Effector memory CD4-positive, alpha-beta T cell (primary cell): Measurements from ENCODE around the gene PAK1.

ENCODE experiments used
- DNase-seq, 3 donors: peaks; one replicate each; pipeline ENCODE4 v3.0.0-alpha.2; 2020
- H3K27ac ChIP-seq: 2 replicates; pipeline ENCODE4 v1.7.0; 2013; ENCODE audit warnings: mild to moderate bottlenecking, low read length, moderate library complexity; ENCODE audit not compliant: insufficient read depth, poor library complexity, severe bottlenecking
- H3K27me3 ChIP-seq: replicated peaks from 2 replicates; pipeline ENCODE4 v1.7.0; 2013; ENCODE audit warnings: mild to moderate bottlenecking, low read length; ENCODE audit not compliant: insufficient read depth, control insufficient read depth, poor library complexity, severe bottlenecking
- H3K36me3 ChIP-seq: 2 replicates; pipeline ENCODE4 v1.7.0; 2013; ENCODE audit warnings: mild to moderate bottlenecking, low read length, moderate library complexity; ENCODE audit not compliant: control insufficient read depth, insufficient read depth
- H3K4me1 ChIP-seq: 2 replicates; pipeline ENCODE4 v1.7.0; 2013; ENCODE audit warnings: low read length, mild to moderate bottlenecking; ENCODE audit not compliant: control insufficient read depth, insufficient read depth, poor library complexity, severe bottlenecking
- H3K4me3 ChIP-seq: 2 replicates; pipeline ENCODE4 v1.7.0; 2013; ENCODE audit warnings: low read length, low read depth, mild to moderate bottlenecking; ENCODE audit not compliant: insufficient read depth, poor library complexity, severe bottlenecking
- H3K9me3 ChIP-seq: 2 replicates; pipeline ENCODE4 v1.7.0; 2013; ENCODE audit warnings: mild to moderate bottlenecking, low read length, moderate library complexity; ENCODE audit not compliant: control insufficient read depth

Gene PAK1

DNA sequence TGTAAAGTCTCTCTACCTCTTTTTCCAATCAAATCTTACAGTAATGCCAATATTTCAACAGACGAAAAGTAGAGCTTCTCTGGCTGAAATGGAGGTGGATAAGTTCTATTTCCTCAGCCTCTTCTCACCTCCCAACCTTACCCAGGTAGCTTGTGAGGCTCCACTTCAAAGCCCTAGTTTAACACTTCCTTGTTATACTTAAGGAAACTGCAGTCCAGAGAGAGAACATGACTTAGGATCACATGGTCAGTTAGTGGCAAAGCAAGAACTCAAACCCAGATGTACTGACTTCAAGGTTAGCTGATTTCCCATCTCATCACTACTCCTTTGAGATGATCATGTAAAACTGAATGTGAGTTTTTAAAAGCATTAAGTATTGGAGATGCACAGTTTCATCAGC is 32.5 kb downstream of the PAK1 start:
- no peaks in the 10 kb centered on the region for H3K27me3 ChIP-seq
- H3K4me1 ChIP-seq = no peaks in the 10 kb centered on the region
- H3K4me3 ChIP-seq = no peak overlapping the region
- H3K9me3 ChIP-seq = no peaks in the 10 kb centered on the region
- no peak overlapping the region for H3K27ac ChIP-seq
- no peak for DNase-seq
- H3K36me3 ChIP-seq = no peaks in the 10 kb centered on the region

DNA sequence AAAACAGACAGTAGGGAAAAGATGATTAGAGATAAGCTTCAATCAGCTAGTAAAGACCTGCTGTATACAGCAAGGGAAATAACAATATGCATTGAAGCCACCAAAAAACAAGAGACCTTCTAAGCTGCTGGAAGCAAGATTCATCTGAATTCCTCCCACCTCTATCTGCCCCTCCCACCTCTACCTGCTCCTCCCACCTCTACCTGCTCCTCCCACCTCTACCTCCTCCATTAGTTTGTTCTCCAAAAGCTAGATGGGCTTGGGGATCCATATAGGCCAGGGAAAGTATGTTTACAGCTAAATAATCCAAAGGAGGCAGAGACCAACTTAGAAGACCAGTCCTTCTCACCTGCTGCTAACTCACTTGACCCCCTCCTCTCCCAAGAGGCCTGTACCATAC is 33.2 kb downstream of the PAK1 start:
- Histone ChIP-seq H3K9me3 (no peaks in the 10 kb centered on the region), H3K27me3 (no peaks in the 10 kb centered on the region), H3K4me1 (no peaks in the 10 kb centered on the region), H3K4me3 (no peak overlapping the region), H3K36me3 (no peaks in the 10 kb centered on the region), H3K27ac (no peak overlapping the region)
- no peak for DNase-seq

DNA sequence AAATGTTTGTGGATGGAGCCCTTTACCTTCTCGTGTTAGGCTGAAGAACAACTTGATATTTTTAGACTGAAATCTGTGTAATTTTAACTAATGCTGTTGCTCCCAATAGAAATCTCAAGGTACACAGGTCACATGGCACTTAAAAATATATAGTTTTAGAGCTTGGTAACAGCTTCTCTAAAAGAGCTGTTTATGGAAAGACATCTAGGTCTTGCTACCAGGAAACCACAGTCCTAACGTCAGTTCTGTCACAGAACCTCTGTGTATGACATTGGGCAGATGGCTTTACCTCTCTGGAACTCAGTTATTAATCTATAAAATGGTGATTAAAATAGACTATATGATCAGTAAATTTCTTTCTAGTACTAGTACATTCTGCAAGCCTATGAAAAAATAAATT is 35.4 kb downstream of the PAK1 start:
- no peaks in the 10 kb centered on the region for H3K9me3 ChIP-seq
- no peaks in the 10 kb centered on the region for H3K36me3 ChIP-seq
- no peak overlapping the region for H3K4me3 ChIP-seq
- H3K4me1 ChIP-seq = no peaks in the 10 kb centered on the region
- no peaks in the 10 kb centered on the region for H3K27me3 ChIP-seq
- H3K27ac ChIP-seq = no peak overlapping the region
- DNase-seq = no peak

DNA sequence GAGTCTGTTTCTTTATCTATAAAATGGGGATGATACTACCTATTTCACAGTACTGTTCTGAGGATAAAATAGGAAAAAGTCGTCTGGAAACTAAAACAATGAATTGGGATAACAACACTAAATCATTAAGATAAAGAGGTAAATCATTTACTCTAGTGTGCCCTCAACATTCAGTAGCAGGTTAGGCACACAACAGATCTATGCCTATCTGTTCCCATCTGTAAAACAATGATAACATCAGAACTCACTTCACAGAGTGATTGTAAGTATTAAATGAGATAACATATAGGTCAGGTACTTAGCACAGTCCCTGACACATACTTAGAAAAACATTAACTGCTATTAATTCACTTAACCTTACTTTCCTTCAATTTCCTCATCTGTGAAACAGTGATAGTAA is 36.9 kb downstream of the PAK1 start:
- Histone ChIP-seq H3K27ac (no peak overlapping the region), H3K36me3 (no peaks in the 10 kb centered on the region), H3K4me3 (no peak overlapping the region), H3K4me1 (no peaks in the 10 kb centered on the region), H3K27me3 (no peaks in the 10 kb centered on the region), H3K9me3 (no peaks in the 10 kb centered on the region)
- DNase-seq = no peak

DNA sequence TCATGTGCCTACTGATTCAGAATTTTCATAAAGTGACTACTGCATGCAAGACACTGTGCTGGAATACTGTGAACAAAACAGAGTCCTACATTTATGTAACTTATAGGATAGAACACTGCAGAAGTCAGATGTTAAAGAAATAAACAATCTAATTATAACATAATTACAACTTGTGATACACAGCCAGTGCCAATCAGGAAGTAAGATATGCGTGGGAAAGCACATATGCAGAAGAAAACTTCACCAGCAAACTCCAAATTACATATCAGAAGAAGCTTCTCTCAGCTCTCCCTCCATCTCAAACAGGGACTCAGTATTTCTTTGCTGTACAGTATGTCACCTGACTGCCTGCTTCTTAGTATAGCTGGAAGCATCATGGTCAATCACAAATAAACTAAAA is 37.4 kb downstream of the PAK1 start:
- H3K4me1 ChIP-seq = no peaks in the 10 kb centered on the region
- DNase-seq = no peak

DNA sequence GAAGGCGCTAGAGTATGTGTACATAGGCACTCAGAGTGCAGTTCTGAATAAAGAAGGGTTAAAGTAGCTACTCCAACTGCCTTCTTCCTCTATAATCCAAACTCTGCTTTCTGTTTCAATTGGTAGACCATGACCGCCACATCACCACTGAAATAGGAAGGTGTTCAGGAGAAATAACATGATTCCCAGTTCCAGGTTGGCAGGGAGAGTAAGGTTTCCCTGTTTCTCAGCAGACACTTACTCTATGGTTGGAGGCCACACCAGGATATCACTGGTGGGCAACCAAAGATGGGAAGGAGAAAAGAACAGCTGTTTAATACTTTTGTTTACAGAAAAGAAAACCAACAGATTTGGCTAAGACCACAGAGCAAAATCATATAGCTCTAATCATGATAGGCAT is 37.9 kb downstream of the PAK1 start:
- Histone ChIP-seq H3K9me3 (no peaks in the 10 kb centered on the region), H3K4me3 (no peak overlapping the region), H3K4me1 (no peaks in the 10 kb centered on the region), H3K36me3 (no peaks in the 10 kb centered on the region), H3K27ac (no peak overlapping the region), H3K27me3 (no peaks in the 10 kb centered on the region)
- DNase-seq = no peak

More for the DNA sequence above, 37.4 kb downstream of the PAK1 start:
- Histone ChIP-seq H3K36me3 (no peaks in the 10 kb centered on the region), H3K9me3 (no peaks in the 10 kb centered on the region), H3K4me3 (no peak overlapping the region), H3K27ac (no peak overlapping the region), H3K27me3 (no peaks in the 10 kb centered on the region)

DNA sequence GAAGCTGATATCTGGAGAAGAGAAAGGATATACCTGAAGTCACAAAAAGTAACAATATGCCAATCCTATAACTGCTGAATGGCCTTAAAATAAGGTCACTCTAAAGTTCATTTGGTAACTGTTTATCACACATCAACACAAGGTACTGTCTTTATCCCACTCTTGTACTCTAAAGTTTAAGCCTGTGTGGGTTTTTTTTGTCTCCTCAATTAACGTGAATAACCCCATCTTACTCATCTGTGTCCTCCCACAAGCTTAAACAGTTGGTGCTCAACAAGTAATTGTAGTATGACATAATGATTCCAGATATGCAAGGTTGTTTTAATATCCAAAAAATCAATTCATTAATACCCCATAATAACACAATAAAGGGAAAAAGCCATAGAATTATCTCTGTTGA is 42.1 kb downstream of the PAK1 start:
- Histone ChIP-seq H3K27me3 (no peaks in the 10 kb centered on the region), H3K27ac (no peak overlapping the region), H3K36me3 (no peaks in the 10 kb centered on the region), H3K9me3 (no peaks in the 10 kb centered on the region), H3K4me3 (no peak overlapping the region), H3K4me1 (no peaks in the 10 kb centered on the region)
- no peak for DNase-seq

DNA sequence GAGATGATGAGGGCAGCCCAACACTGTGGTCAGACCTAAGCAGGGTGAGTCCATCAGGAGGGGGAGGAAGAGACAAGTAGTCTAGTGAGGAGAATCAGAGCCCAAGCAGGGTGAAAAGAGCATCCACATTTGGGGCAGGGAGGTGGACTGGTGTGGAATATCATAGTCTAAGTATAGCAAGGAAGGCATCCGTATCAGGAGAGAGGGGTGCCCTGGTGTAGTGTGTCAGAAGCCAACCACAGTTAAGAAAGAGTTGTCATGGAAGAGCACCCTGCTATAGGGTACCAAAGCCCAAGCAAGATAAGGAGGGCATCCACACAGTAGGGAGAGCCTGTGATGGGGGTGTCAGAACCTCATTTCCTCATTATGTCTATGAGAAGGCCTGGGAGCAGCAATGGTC is 45.3 kb downstream of the PAK1 start:
- no peak overlapping the region for H3K27ac ChIP-seq
- no peaks in the 10 kb centered on the region for H3K9me3 ChIP-seq
- no peak overlapping the region for H3K4me3 ChIP-seq
- DNase-seq = no peak
- H3K27me3 ChIP-seq = no peaks in the 10 kb centered on the region
- no peaks in the 10 kb centered on the region for H3K4me1 ChIP-seq
- H3K36me3 ChIP-seq = no peaks in the 10 kb centered on the region

DNA sequence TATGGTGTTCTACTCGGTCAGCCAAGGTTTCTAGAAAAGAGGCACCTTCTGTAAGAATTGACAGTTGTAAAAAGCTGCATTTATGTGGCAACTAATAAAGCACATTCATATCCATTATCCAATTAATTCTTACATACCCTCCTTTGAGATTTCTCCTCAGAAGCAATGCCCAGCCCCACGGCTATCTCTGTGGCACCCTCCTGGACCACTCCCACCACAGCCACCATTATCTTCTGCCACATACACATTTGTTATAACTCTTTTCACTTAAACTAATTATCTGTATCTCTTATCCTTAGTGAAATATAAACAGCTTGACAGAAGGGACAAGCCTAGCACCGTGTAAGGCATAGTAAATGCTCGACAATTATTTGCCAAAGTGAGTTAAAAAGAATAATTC is 48.5 kb downstream of the PAK1 start:
- H3K36me3 ChIP-seq = no peaks in the 10 kb centered on the region
- DNase-seq = no peak
- no peak overlapping the region for H3K27ac ChIP-seq
- no peak overlapping the region for H3K4me3 ChIP-seq
- H3K27me3 ChIP-seq = no peaks in the 10 kb centered on the region
- no peaks in the 10 kb centered on the region for H3K9me3 ChIP-seq
- no peaks in the 10 kb centered on the region for H3K4me1 ChIP-seq

DNA sequence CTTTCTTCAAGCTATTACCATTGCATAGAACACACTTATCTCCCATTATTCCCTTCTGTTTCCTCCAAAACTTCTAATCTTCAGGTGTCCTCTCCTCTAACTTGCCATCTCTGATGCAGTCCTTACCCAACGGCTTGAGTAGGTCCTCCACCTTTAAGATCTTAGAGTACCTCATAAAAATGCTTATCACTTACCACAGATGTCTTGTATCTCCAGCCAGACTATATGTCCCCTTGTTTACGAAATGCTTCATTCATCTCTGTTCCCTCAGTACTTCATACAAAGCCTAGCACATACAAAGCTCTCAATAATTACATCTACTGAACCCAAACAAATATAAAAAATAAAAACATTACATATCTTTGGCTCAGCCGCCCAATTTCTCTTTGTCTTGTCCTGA is 49.2 kb downstream of the PAK1 start:
- Histone ChIP-seq H3K27ac (no peak overlapping the region), H3K36me3 (no peaks in the 10 kb centered on the region), H3K9me3 (no peaks in the 10 kb centered on the region), H3K4me1 (no peaks in the 10 kb centered on the region), H3K4me3 (no peak overlapping the region), H3K27me3 (no peaks in the 10 kb centered on the region)
- DNase-seq = no peak

DNA sequence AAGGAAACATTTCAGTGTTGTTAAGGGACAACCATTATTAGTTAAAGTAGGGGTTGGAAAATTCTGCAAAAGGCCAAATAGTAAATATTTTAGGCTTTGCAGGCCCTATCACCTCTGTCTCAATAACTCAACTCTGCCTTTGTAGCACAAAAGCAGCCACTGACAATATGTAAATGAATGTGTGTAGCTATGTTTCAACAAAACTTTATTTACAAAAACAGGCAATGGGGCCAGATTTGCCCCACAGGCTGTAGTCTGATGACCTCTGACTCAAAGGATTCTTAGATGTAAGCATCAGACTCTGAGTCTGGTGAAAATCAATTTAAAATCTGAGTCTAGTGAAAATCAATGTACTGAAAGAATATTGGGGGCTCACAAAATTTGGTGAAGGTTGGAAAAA is 50.3 kb downstream of the PAK1 start:
- Histone ChIP-seq H3K27ac (no peak overlapping the region), H3K4me1 (no peaks in the 10 kb centered on the region), H3K4me3 (no peak overlapping the region), H3K36me3 (no peaks in the 10 kb centered on the region), H3K9me3 (no peaks in the 10 kb centered on the region), H3K27me3 (no peaks in the 10 kb centered on the region)
- no peak for DNase-seq
